Measurements from ENCODE around the gene OLR1.
"Not testable (repeated sequence)": the region's sequence is repeated elsewhere in the genome, so short reads cannot be mapped to it uniquely, and the experiment has no call there.

The OLR1 gene

DNA sequence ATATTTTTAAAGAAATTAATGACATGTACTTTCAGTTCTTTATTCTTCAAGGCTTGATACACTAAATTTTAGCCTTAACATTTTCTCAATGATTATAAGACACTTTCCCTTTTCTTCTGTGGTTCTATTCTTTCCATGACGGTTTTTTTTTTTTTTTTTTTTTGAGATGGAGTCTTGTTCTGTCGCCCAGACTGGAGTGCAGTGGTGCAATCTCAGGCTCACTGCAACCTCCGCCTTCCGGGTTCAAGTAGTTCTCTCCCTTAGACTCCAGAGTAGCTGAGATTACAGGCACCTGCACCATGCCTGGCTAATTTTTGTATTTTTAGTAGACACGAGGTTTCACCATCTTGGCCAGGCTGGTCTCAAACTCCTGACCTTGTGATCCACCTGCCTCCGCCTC lies 15.0 kb upstream of the OLR1 start:
- not testable (repeated sequence) for H3K9me3 ChIP-seq (ENCODE audit: control insufficient read depth, insufficient read depth, low read length); H3K27me3 ChIP-seq (ENCODE audit: control insufficient read depth, insufficient read depth, low read length); H3K36me3 ChIP-seq (ENCODE audit: control insufficient read depth, insufficient read depth, low read length); H3K9ac ChIP-seq (ENCODE audit: low read depth, low read length); H3K4me1 ChIP-seq (ENCODE audit: control insufficient read depth, insufficient read depth, low read length); H3K4me3 ChIP-seq (ENCODE audit: low read depth, low read length)

DNA sequence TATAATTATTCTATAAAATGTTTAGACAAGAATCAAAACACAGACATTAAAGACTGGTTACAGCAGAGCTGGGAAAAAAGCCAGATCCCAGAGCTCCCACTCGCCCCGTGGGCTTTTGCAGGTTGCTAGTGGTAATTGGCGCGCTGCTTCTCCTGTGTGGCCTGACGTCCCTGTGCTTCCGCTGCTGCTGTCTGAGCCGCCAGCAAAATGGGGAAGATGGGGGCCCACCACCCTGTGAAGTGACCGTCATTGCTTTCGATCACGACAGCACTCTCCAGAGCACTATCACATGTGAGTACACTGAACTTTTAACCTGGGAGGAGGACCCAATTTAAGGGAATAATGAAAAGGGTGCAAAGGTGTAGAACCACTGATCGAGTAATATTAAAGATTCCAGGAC lies 14.4 kb upstream of the OLR1 start:
- Histone ChIP-seq H3K36me3 (ENCODE audit: control insufficient read depth, insufficient read depth, low read length) (no peaks in the 10 kb centered on the region), H3K4me1 (ENCODE audit: control insufficient read depth, insufficient read depth, low read length) (peaks cover 2% of the 10 kb centered on the region), H3K4me3 (ENCODE audit: low read depth, low read length) (no peak overlapping the region), H3K27me3 (ENCODE audit: control insufficient read depth, insufficient read depth, low read length) (no peaks in the 10 kb centered on the region), H3K9me3 (ENCODE audit: control insufficient read depth, insufficient read depth, low read length) (no peaks in the 10 kb centered on the region), H3K9ac (ENCODE audit: low read depth, low read length) (no peak overlapping the region)

DNA sequence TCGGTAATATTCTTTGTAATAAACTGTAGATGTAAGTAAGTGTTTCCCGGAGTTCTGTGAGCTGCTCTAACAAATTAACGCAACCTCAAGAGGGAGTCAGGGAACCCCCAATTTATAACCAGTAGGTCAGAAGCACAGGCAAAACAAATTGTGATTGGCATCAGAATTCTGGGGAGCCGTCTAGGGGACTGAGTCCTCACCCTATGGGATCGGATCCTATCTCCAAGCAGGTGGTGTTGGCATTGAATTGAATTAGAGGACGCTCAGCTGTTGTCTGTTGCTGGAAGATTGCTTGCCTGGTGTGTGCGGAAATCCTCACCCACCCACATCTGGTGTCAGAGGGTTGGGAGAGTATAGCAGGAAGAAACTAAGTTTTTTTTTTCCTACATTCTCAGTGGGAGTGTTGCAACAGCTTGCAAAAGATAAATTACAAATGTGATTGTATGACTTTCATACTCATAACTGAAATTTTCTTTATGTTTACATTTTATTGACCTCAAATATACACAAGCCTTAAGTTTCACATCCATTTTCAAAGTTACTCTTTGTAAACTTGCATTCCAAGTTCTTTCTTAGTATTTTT lies 12.4 kb upstream of the OLR1 start:
- Histone ChIP-seq H3K9ac (ENCODE audit: low read depth, low read length) (no peak overlapping the region), H3K36me3 (ENCODE audit: control insufficient read depth, insufficient read depth, low read length) (no peaks in the 10 kb centered on the region), H3K4me3 (ENCODE audit: low read depth, low read length) (no peak overlapping the region), H3K4me1 (ENCODE audit: control insufficient read depth, insufficient read depth, low read length) (peaks cover 2% of the 10 kb centered on the region), H3K9me3 (ENCODE audit: control insufficient read depth, insufficient read depth, low read length) (no peaks in the 10 kb centered on the region), H3K27me3 (ENCODE audit: control insufficient read depth, insufficient read depth, low read length) (no peaks in the 10 kb centered on the region)

DNA sequence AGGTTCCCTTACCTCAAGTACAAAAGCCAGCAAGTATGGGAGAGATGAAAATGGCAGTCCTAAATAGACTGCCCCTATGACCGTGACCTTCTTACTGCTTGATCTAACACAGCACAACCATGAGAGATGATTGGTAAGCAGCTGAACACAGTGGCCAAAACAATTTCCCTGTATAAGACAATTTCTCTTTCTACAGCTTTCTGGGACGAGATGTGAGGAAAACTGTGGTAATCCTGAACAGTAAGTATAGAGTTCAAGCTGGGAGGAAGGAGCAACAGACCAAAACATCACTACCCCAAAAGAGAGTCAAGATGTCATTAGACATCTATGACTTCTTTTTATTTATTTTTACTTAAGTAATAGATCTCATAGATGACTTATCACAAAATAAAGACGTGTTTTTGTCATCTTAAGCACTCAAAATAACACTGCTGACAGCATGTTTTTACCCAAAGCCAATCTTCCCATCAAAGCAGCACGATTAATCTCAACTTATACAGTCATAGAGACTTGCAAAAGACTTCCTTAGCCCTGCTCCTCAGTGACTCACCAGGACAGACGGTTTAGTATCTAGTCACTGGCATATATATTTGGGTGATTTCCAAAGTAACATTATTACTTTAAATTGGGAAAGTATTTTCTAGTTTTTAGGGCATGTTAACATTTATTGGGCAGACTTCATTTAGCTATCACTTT lies 10.6 kb upstream of the OLR1 start:
- H3K9ac ChIP-seq (ENCODE audit: low read depth, low read length), result no peak overlapping the region

DNA sequence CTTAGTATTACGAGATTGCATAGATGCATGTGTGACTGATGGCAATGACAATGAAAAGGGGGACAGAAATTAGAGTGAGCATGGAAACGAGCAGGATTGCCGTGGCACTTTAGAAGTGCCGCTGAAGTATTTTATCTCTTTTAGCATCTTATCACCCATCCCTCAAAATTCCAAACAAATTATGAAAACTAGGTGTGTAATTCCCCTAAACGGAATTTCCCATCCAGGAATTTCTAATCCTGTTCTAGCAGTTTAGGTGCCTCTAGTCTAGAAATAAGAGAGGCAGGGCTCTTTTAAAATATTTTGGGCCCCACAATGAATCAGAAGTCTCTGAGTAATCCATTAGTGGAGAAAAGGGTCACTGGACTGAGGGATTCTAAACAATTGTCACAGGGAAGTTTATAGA lies 7.8 kb upstream of the OLR1 start:
- H3K9ac ChIP-seq (ENCODE audit: low read depth, low read length), result no peak overlapping the region
- H3K9me3 ChIP-seq (ENCODE audit: control insufficient read depth, insufficient read depth, low read length), result no peaks in the 10 kb centered on the region
- H3K4me1 ChIP-seq (ENCODE audit: control insufficient read depth, insufficient read depth, low read length), result peaks cover 4% of the 10 kb centered on the region
- H3K36me3 ChIP-seq (ENCODE audit: control insufficient read depth, insufficient read depth, low read length), result no peaks in the 10 kb centered on the region
- H3K27me3 ChIP-seq (ENCODE audit: control insufficient read depth, insufficient read depth, low read length), result no peaks in the 10 kb centered on the region
- no peak overlapping the region for H3K4me3 ChIP-seq (ENCODE audit: low read depth, low read length)

More for the DNA sequence above, 10.6 kb upstream of the OLR1 start:
- Histone ChIP-seq H3K4me3 (ENCODE audit: low read depth, low read length) (no peak overlapping the region), H3K9me3 (ENCODE audit: control insufficient read depth, insufficient read depth, low read length) (no peaks in the 10 kb centered on the region), H3K36me3 (ENCODE audit: control insufficient read depth, insufficient read depth, low read length) (no peaks in the 10 kb centered on the region), H3K4me1 (ENCODE audit: control insufficient read depth, insufficient read depth, low read length) (peaks cover 4% of the 10 kb centered on the region), H3K27me3 (ENCODE audit: control insufficient read depth, insufficient read depth, low read length) (no peaks in the 10 kb centered on the region)

DNA sequence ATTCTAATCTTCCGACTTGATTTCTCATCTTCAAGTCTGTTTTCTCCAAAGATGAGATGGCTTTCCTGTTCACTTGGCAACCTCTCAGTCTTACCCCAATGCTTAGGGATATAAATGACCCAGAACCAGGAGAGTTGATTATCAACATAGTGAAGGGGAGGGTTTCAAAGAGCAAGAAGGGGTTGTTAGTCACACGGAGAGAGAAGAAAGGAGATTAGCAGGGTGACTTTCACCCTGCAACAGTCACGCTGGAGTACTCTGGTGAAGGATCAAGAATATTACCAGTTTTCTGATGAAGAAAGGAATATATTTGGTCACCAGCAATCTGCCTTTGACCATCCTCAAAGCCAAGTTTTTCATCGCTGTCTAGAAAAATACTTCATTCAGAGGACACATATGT lies 6.9 kb upstream of the OLR1 start, which contains the start of gene TMEM52B:
TMEM52B (plus strand) TSS at position 212 of the 400 bp plus-strand sequence. CDS start 543 bp downstream, outside the sequence.
- H3K9ac ChIP-seq (ENCODE audit: low read depth, low read length), result no peak within 1 kb of the TSS
- H3K27me3 ChIP-seq (ENCODE audit: control insufficient read depth, insufficient read depth, low read length), result no peaks in the 10 kb centered on the region
- no peak within 1 kb of the TSS for H3K4me3 ChIP-seq (ENCODE audit: low read depth, low read length)
- no peaks in the 10 kb centered on the region for H3K9me3 ChIP-seq (ENCODE audit: control insufficient read depth, insufficient read depth, low read length)
- peaks cover 4% of the 10 kb centered on the region for H3K4me1 ChIP-seq (ENCODE audit: control insufficient read depth, insufficient read depth, low read length)
- H3K36me3 ChIP-seq (ENCODE audit: control insufficient read depth, insufficient read depth, low read length), result no peaks in the 10 kb centered on the region

DNA sequence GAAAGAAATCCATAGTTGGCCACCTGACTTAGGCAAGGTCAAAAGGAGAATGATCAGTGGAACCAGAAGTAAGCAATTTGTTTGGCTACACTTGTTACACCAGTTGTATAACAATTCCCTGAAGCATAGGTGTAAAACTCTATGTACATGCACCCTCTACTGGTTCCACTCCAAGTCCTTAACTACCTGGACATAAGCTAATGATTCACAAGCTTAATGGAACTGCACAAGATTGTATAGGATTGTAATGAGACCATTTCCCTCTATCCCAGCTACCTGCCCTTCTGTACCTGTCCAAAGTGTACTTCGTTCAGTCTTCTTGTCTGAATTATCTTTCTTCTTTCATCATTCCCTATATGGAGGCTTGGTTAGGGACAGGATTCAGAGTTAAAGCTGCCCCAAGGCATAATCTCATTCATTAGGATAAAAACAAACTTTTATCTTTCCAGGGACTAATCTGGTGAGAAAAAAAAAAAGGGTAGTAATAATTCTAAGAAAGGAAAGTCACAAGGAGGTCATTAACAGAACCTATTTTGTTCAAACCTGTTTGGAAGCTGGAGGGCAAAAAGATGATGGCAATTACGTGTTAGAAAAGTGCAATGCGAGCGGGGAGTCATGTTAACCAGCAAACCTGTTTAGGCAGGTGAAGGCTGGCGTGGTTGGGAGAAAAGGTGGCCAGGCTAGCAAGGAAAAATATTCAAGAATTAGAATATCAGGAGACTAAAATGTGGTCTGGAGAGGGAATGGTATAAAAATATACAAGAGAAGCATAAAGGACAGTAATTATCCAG lies 4.1 kb upstream of the OLR1 start:
- Histone ChIP-seq H3K4me3 (ENCODE audit: low read depth, low read length) (no peak overlapping the region), H3K4me1 (ENCODE audit: control insufficient read depth, insufficient read depth, low read length) (peaks cover 2% of the 10 kb centered on the region), H3K36me3 (ENCODE audit: control insufficient read depth, insufficient read depth, low read length) (no peaks in the 10 kb centered on the region), H3K9me3 (ENCODE audit: control insufficient read depth, insufficient read depth, low read length) (no peaks in the 10 kb centered on the region), H3K27me3 (ENCODE audit: control insufficient read depth, insufficient read depth, low read length) (no peaks in the 10 kb centered on the region), H3K9ac (ENCODE audit: low read depth, low read length) (no peak overlapping the region)

DNA sequence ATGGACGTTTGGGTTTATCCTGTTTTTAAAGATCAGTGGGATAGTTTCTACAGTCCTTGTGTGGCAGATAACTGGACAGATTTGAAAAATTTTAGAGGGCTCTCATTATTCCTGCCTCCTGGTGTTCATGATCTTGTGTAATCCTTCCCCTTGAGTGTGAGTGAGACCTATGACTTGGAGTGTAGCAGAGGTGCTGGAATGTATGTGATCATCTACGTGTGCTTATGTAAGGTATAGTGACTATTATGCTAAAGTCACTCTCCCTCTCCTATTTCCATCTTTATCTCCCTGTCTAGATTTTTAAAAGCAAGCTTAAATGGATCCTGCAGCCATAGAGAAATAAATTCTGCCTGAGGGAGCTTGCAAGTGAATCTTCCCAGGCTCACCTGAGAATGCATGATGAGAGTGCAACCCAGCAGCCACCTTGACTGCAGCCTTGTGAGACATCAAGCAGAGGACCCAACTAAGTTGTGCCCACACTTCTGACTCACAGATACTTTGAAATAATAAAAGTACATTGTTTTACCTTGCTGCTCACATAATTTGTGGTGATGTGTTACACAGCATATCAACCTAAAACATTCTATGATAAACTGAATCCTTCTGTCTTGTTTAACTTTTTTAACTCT lies 3.2 kb upstream of the OLR1 start:
- no peaks in the 10 kb centered on the region for H3K9me3 ChIP-seq (ENCODE audit: control insufficient read depth, insufficient read depth, low read length)
- H3K4me3 ChIP-seq (ENCODE audit: low read depth, low read length), result no peak overlapping the region

DNA sequence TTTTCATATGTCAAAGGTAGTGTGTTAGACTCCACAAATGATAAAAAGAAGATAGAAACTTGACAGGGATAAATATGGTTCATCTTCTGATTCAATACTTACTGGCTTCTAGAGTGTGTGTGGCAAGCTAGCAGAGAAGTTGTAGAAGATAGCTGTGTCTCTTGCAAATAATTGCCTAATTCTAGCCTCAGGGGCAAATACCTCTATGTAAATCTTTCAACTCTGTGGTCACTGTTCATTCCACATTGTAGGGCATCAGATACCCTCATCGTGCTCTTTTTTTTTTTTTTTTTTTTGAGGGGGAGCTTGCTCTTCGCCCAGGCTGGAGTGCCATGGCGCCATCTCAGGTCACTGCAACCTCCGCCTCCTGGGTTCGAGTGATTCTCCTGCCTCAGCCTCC lies 1.7 kb downstream of the OLR1 start:
- H3K4me1 ChIP-seq (ENCODE audit: control insufficient read depth, insufficient read depth, low read length), result no peaks in the 10 kb centered on the region
- H3K9me3 ChIP-seq (ENCODE audit: control insufficient read depth, insufficient read depth, low read length), result no peaks in the 10 kb centered on the region

More for the DNA sequence above, 3.2 kb upstream of the OLR1 start:
- H3K9ac ChIP-seq (ENCODE audit: low read depth, low read length), result no peak overlapping the region
- no peaks in the 10 kb centered on the region for H3K36me3 ChIP-seq (ENCODE audit: control insufficient read depth, insufficient read depth, low read length)
- H3K4me1 ChIP-seq (ENCODE audit: control insufficient read depth, insufficient read depth, low read length), result peaks cover 2% of the 10 kb centered on the region
- no peaks in the 10 kb centered on the region for H3K27me3 ChIP-seq (ENCODE audit: control insufficient read depth, insufficient read depth, low read length)

DNA sequence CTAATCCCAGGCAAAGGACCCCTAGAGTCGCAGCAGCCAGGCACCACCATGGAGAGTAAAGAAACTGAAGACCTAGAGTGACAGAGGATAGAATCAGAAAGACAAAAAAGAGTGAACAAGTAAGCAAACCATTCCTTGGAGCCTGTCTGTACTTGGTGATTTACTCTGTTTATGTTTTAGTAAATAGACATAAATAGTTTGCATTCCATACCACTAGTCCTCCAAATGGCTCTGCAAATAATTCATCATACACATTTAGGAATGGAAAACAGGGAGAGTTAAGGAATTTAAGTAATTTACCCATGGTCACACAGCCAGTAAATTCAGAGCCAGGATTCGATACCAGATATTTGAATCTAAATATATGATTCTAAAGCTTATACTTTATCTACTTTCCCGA lies 2.8 kb downstream of the OLR1 start:
- no peaks in the 10 kb centered on the region for H3K4me1 ChIP-seq (ENCODE audit: control insufficient read depth, insufficient read depth, low read length)

More for the DNA sequence above, 1.7 kb downstream of the OLR1 start:
- Histone ChIP-seq H3K36me3 (ENCODE audit: control insufficient read depth, insufficient read depth, low read length) (no peaks in the 10 kb centered on the region), H3K27me3 (ENCODE audit: control insufficient read depth, insufficient read depth, low read length) (no peaks in the 10 kb centered on the region), H3K9ac (ENCODE audit: low read depth, low read length) (no peak overlapping the region), H3K4me3 (ENCODE audit: low read depth, low read length) (no peak overlapping the region)

DNA sequence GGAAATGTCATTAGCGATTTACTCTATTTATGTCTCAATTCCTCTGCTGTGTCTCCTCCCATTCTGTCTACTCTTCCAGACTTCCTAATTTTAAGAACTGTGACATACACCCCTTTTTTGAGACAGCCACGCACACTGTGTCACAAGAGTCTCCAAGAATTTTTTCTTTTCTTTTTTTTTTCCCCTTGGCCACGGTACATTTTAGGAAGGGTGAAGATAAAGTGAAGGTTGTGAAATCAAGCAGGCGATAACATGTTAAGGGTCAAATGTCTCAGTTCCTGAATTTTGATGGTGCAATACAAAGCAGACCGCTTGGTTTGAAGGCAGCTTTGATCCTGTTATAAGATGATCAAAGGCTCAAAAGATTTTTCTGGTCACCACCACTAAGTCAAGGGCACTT lies 4.3 kb downstream of the OLR1 start:
- H3K9me3 ChIP-seq (ENCODE audit: control insufficient read depth, insufficient read depth, low read length), result no peaks in the 10 kb centered on the region
- H3K4me3 ChIP-seq (ENCODE audit: low read depth, low read length), result no peak overlapping the region
- no peak overlapping the region for H3K9ac ChIP-seq (ENCODE audit: low read depth, low read length)
- no peaks in the 10 kb centered on the region for H3K27me3 ChIP-seq (ENCODE audit: control insufficient read depth, insufficient read depth, low read length)
- H3K36me3 ChIP-seq (ENCODE audit: control insufficient read depth, insufficient read depth, low read length), result no peaks in the 10 kb centered on the region
- H3K4me1 ChIP-seq (ENCODE audit: control insufficient read depth, insufficient read depth, low read length), result no peaks in the 10 kb centered on the region

More for the DNA sequence above, 2.8 kb downstream of the OLR1 start:
- Histone ChIP-seq H3K36me3 (ENCODE audit: control insufficient read depth, insufficient read depth, low read length) (no peaks in the 10 kb centered on the region), H3K9ac (ENCODE audit: low read depth, low read length) (no peak overlapping the region), H3K4me3 (ENCODE audit: low read depth, low read length) (no peak overlapping the region), H3K9me3 (ENCODE audit: control insufficient read depth, insufficient read depth, low read length) (no peaks in the 10 kb centered on the region), H3K27me3 (ENCODE audit: control insufficient read depth, insufficient read depth, low read length) (no peaks in the 10 kb centered on the region)
